ENCODE measurements around the gene AXIN1. TPM values are rescaled to one million over a fixed set of nuclear protein-coding genes. Genes with fewer than 3 reads are reported as not detected.

Gene AXIN1
- total and polyA plus RNA-seq, 2 donors (not counting 3 experiments of a cell fraction or from before 2014, with no cell fraction given): 8.3 to 21.9 TPM

DNA sequence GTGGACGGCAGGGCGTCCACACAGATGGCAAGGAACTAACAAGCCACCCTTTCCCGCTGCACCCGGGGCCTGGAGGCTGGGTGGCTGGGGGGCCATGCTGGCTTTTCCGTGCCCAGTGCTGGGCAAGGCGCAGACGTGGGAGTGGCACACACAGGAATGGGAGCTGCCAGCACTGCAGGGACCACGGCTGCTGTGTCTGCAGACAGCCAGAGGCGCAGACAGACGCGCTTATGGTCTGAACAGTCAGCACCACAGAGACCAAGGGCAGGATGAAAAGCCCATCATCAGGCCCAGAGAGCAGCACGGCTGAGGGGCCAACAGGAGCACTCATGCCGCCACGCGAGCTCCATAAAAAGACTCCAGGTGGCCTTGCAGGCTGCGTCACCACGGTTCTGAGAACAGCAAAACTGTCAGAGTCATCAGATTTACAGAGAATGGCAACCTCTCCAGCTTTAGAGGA lies 45.6 kb downstream of the AXIN1 start:
- no peaks in the 10 kb centered on the region for H3K4me1 ChIP-seq (ENCODE audit: control insufficient read depth, extremely low read depth, insufficient read depth, low read length)
- H3K27ac ChIP-seq (ENCODE audit: insufficient read depth, low read depth, low read length): no peak overlapping the region
- H3K4me3 ChIP-seq (replicated peaks in 1 of 3; ENCODE audit: insufficient read depth in 1 of 3, low read depth in 1 of 3, low read length in 3 of 3): no peak overlapping the region
- no peaks in the 10 kb centered on the region for H3K27me3 ChIP-seq (ENCODE audit: control insufficient read depth in 2 of 2, insufficient read depth in 2 of 2, low read length in 2 of 2)
- H3K9me3 ChIP-seq (replicated peaks; ENCODE audit: control insufficient read depth, insufficient read depth, low read length): no peaks in the 10 kb centered on the region
- DNase-seq (ENCODE audit: low read depth, low spot score) (no peak), FAIRE-seq (no peak)
- no peaks in the 10 kb centered on the region for H3K79me2 ChIP-seq (ENCODE audit: control insufficient read depth, insufficient read depth, low read length)
- dilution Hi-C loops (cut with MboI; ENCODE audit: extremely low pct_ligation_motif_present, low sequenced_read_pairs) (no loop called here), intact Hi-C loops (cut with micrococcal nuclease) (no loop called here)
- H2AFZ ChIP-seq (ENCODE audit: low read depth, low read length): no peak overlapping the region
- no peak for TF ChIP-seq GATA2 (IDR thresholded peaks at IDR 0.05; ENCODE audit: insufficient read depth, insufficient read length, low read depth, low read length)
- TF ChIP-seq, protein P1, sequence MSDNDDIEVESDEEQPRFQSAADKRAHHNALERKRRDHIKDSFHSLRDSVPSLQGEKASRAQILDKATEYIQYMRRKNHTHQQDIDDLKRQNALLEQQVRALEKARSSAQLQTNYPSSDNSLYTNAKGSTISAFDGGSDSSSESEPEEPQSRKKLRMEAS (IDR thresholded peaks at IDR 0.05; ENCODE audit: insufficient read depth, insufficient read length): no peak
- no peak for TF ChIP-seq EZH2 (IDR thresholded peaks at IDR 0.05; ENCODE audit: borderline replicate concordance, low read depth, low read length, severe bottlenecking)
- no peak for TF ChIP-seq JUN (IDR thresholded peaks at IDR 0.05; ENCODE audit: borderline replicate concordance, insufficient read depth, insufficient read length, low read depth)
- no peak for TF ChIP-seq MYC (IDR thresholded peaks at IDR 0.05; ENCODE audit: low read depth, low read length)
- TF ChIP-seq FOS (IDR thresholded peaks at IDR 0.05; ENCODE audit: borderline replicate concordance, insufficient read depth, low read length): no peak
- TF ChIP-seq CTCF (IDR thresholded peaks at IDR 0.05; ENCODE audit: extremely low read depth in 1 of 2, insufficient read depth in 1 of 2, low read depth in 1 of 2, low read length in 2 of 2): no peak
- no peak for TF ChIP-seq POLR2AphosphoS5 (IDR thresholded peaks at IDR 0.05; ENCODE audit: insufficient read depth, low read depth, low read length)
- TF ChIP-seq POLR2A (IDR thresholded peaks at IDR 0.05; ENCODE audit: low read depth, low read length): no peak
- H3K9me1 ChIP-seq (replicated peaks; ENCODE audit: control insufficient read depth, extremely low read depth, insufficient read depth, low read length): no peaks in the 10 kb centered on the region
- no peak overlapping the region for H3K9ac ChIP-seq (replicated peaks; ENCODE audit: extremely low read depth, insufficient read depth, low read length)
- ChIA-PET CTCF (interaction anchor here (1.6 kb wide), 1 partner anchor 15 kb away, joined by 3 read pairs; no protein-coding TSS in a partner anchor), POLR2A (no interaction called here)
- no TSS peak for BruUV-seq (replicated peaks)
- no peaks in the 10 kb centered on the region for H4K20me1 ChIP-seq (replicated peaks; ENCODE audit: control insufficient read depth, extremely low read depth, insufficient read depth, low read length)
- peaks cover 0 to 36% of the 10 kb centered on the region in 2 experiments for H3K36me3 ChIP-seq (ENCODE audit: control insufficient read depth in 2 of 2, extremely low read depth in 1 of 2, insufficient read depth in 2 of 2, low read length in 2 of 2)
- no peak overlapping the region for H3K4me2 ChIP-seq (ENCODE audit: insufficient read depth, low read length)

Measured in endothelial cell of umbilical vein (primary cell).